Hepatocyte (in vitro differentiated cells): ENCODE measurements around the gene CCDC117.

Experiments
- EZH2 ChIP-seq: fragments of 200-600 bp; sonication (generic); IDR thresholded peaks from 2 replicates; pipeline ENCODE4 v1.6.1; 2016; ENCODE audit warnings: antibody characterized with exemption, mild to moderate bottlenecking, borderline replicate concordance
- EZH2phosphoT487 ChIP-seq: fragments of 200-600 bp; sonication (generic); IDR thresholded peaks from one replicate; pipeline ENCODE4 v1.6.1; 2018; ENCODE audit warnings: antibody characterized with exemption, mild to moderate bottlenecking, low read depth, moderate library complexity; ENCODE audit not compliant: unreplicated experiment, severe bottlenecking
- TF ChIP-seq, protein P1 (sequence below): fragments of 200-600 bp; sonication (generic); IDR thresholded peaks from 2 replicates; pipeline ENCODE4 v1.5.1; 2016; ENCODE audit warnings: antibody characterized with exemption, mild to moderate bottlenecking; ENCODE audit not compliant: poor library complexity

DNA sequence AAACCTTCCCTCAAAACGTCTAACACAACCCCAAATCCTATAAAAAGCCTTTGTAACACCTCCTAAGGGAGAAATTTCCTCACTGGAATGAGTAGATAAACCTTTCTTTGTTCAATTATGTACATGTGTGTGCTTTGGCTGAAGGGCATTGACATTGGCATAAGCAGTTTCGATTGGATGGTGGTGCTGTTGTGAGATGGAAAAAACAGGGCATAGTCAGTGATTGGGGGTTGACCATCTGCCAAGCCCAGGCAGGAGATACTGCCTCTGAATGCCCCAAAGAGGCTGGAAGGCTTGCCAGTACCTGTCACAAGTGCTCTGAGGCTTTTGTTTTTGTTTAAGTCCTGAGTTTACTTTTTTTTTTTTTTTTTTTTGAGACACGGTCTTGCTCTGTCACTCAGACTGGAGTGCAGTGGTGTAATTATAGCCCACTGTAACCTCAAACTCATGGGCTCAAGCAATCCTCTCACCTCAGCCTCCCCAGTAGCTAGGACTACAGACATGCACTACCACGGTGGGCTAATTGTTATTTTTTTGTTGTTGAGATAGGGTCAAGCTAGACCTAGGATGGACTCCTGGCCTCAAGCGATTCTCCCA is 1.2 kb upstream of the CCDC117 start:
- TF ChIP-seq, protein P1, sequence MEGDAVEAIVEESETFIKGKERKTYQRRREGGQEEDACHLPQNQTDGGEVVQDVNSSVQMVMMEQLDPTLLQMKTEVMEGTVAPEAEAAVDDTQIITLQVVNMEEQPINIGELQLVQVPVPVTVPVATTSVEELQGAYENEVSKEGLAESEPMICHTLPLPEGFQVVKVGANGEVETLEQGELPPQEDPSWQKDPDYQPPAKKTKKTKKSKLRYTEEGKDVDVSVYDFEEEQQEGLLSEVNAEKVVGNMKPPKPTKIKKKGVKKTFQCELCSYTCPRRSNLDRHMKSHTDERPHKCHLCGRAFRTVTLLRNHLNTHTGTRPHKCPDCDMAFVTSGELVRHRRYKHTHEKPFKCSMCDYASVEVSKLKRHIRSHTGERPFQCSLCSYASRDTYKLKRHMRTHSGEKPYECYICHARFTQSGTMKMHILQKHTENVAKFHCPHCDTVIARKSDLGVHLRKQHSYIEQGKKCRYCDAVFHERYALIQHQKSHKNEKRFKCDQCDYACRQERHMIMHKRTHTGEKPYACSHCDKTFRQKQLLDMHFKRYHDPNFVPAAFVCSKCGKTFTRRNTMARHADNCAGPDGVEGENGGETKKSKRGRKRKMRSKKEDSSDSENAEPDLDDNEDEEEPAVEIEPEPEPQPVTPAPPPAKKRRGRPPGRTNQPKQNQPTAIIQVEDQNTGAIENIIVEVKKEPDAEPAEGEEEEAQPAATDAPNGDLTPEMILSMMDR: no peak
- TF ChIP-seq EZH2phosphoT487 (no peak), EZH2 (no peak)
